ENCODE data around the gene OPN4.

The OPN4 gene

DNA sequence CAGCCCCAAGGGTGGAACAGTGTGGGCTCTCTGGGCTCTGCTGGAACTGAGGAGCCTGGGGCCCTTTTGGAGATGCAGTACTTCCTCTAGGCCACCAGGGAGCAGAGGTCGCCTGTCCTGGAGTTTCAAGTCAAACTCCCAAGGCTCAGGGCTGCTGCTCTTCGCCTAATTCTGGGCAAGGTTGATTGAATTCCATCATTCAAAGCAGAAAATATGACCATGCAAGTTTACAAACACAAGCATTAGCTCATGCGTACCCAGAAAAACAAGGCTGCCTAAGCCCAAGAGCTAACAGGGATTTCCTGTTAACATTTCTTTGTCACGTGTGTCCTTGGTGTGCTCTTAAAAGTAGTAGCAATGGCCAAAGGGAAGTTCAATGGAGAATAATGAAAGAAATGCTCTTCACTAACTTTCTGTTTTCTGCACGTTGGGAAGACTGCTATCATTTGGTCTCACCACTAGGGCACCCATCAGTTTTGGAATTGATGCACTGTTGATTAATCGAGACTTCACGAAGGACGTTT, 34.1 kb downstream of the OPN4 start:
- DNase-seq (ENCODE audit: insufficient read length, low spot score) (no peak), FAIRE-seq (no peak)
- TF ChIP-seq, protein P1, sequence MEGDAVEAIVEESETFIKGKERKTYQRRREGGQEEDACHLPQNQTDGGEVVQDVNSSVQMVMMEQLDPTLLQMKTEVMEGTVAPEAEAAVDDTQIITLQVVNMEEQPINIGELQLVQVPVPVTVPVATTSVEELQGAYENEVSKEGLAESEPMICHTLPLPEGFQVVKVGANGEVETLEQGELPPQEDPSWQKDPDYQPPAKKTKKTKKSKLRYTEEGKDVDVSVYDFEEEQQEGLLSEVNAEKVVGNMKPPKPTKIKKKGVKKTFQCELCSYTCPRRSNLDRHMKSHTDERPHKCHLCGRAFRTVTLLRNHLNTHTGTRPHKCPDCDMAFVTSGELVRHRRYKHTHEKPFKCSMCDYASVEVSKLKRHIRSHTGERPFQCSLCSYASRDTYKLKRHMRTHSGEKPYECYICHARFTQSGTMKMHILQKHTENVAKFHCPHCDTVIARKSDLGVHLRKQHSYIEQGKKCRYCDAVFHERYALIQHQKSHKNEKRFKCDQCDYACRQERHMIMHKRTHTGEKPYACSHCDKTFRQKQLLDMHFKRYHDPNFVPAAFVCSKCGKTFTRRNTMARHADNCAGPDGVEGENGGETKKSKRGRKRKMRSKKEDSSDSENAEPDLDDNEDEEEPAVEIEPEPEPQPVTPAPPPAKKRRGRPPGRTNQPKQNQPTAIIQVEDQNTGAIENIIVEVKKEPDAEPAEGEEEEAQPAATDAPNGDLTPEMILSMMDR (IDR thresholded peaks at IDR 0.05; ENCODE audit: insufficient read depth, missing control alignments), result peak; percentile 80

DNA sequence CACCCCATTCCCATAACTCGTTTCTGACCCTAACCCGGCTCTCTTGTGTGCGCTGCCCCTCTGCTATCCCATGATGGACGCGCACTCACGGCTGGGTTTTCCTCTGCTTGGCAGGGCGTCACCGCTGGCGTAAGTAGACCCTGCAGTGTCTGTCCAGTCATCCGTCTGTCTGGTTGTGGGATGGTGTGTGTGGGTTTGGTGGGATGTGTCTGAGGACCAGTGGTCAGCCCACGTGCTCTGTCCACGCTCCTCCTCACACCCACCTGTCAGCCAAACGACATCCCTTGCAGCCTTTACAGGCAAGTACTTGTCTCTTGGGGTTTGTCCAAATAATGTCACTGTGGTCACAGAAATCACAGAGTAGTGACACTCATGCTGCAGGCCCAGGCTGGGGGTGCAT, 34.8 kb downstream of the OPN4 start:
- no peak for DNase-seq (ENCODE audit: insufficient read length, low spot score)
- TF ChIP-seq, protein P1 (IDR thresholded peaks at IDR 0.05; ENCODE audit: insufficient read depth, missing control alignments), result no peak
- FAIRE-seq, result no peak

DNA sequence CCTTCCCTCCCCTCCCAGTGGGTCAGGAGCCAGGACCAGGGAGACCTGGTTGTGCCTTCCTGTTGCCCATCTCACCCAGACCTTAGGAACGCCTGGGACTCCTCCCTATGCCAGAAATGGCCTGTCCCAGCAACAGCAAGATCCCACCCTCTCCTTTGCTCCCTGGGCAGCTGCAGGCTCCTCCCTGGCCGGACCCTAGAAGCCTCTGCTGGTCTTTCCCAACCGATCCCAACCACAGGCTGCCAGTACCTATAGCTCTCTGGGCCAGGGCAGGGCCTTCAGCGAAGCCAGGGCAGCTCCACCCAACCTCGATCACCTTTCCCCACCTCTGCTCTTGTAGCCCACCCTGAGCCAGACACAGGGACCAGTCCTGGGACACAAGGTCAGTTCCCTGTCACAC, 35.9 kb downstream of the OPN4 start:
- TF ChIP-seq, protein P1 (IDR thresholded peaks at IDR 0.05; ENCODE audit: insufficient read depth, missing control alignments), result no peak
- no peak for DNase-seq (ENCODE audit: insufficient read length, low spot score)
- FAIRE-seq, result no peak

DNA sequence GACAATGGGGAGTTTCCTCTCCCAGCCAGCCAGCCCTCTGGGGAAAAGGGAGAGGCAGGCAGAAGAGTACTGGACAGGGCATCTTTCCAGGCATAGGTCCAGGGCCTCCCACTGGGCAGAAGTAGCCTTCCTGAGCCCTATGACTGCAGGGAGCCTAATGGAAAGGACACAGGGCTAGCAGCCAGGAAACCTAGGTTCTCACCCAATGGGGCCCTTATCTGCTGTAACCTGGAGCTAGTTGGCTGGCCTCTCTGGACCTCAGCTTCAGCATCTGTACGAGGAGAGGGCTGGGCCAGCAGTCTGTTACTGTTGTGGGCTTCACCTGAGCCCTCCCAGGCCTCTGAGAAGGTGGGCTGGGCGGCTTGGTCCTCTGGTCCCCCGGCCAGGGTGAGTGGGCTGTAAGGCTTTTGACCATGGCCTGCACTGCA, 36.3 kb downstream of the OPN4 start:
- FAIRE-seq (no peak), DNase-seq (ENCODE audit: insufficient read length, low spot score) (no peak)
- TF ChIP-seq, protein P1 (IDR thresholded peaks at IDR 0.05; ENCODE audit: insufficient read depth, missing control alignments), result no peak

DNA sequence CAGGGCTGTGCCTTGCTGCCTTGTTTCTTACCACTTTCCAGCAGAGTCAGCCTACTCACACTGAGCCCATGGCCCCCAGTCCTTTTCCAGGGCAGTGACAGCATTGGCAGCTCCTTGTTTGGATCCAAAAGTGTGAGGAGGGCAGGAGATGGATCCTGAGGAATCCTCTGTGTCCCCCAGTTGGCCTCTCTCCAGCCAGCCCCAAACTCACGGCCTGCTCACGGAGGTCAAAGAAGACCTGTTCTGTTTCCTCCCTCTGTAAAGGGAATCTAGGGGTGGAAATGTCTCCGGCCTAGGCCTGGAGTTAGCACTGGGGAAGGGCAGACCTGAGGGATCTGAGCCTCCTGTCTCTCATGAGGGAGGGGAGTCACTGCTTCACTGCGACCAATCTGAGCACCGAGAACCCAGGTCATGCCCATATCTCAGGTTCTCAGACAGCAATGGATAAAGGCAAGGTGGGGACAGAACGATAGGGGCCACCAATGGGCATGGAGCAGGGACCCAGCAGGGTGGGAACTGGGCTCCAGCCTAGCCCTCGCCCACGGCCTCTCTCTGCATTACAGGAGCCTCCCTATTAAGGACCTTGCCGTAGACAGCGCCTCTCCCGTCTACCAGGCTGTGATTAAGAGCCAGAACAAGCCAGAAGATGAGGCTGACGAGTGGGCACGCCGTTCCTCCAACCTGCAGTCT, 37.1 kb downstream of the OPN4 start:
- no peak for DNase-seq (ENCODE audit: insufficient read length, low spot score)
- FAIRE-seq, result no peak
- TF ChIP-seq, protein P1 (IDR thresholded peaks at IDR 0.05; ENCODE audit: insufficient read depth, missing control alignments), result no peak

DNA sequence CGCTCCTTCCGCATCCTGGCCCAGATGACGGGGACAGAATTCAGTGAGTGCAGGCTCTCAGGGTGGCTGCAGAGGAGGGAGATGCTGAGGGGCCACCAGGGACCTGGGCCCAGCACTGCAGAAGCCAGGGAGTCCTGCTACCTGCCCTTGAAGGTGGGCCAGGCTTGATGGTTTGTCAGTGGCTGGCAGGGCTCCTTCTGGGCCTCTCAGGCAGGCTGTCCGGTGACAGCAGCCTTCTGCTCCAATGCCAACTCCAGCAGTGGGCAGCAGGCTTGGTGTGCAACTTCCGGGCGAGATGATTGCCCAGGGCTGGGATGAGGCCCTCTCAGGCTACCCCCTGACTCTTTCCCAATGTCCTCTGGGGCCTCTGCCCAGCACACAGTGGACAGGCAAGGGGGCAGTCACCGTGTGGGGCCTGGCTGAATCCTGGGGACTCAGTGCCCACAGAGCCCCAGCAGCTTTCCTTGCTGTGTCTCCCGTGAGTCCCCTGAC, 37.7 kb downstream of the OPN4 start:
- DNase-seq (ENCODE audit: insufficient read length, low spot score) (no peak), FAIRE-seq (no peak)
- TF ChIP-seq, protein P1 (IDR thresholded peaks at IDR 0.05; ENCODE audit: insufficient read depth, missing control alignments), result no peak

DNA sequence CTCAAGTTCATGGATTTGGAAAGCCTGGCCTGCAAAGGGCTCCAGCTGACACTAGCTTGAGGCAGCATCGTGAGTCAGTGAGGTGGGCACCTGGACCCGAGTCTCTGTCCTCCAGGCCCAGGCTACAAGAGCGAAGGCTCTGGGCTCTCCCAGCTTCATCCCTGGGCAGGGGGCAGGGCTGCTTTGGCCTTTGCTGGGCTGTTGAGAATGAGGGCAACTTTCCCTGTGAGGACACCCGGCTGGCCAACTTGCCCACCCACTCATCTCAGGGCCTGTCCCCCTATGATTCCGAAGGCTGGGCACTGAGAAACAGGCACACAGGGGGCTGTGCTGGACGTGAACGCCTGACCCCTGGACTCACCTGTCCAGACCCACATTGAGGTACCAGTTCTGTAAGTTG, 38.3 kb downstream of the OPN4 start:
- no peak for DNase-seq (ENCODE audit: insufficient read length, low spot score)
- FAIRE-seq, result no peak
- TF ChIP-seq, protein P1 (IDR thresholded peaks at IDR 0.05; ENCODE audit: insufficient read depth, missing control alignments), result no peak

All from D721Med (cell line).